Suprapubic skin (tissue), 4 donors: ENCODE data around the gene RASGEF1B. TPM values are rescaled to one million over a fixed set of nuclear protein-coding genes. Genes with fewer than 3 reads are reported as not detected.
A peak's percentile ranks its signal among the peaks of the same experiment; 100 is the strongest.

Experiments used
- DNase-seq, 2 donors: peaks; one replicate each; pipeline ENCODE4 v3.0.0-alpha.2; 2019; ENCODE audit warnings: low spot score in 2 of 2
- H3K27ac ChIP-seq: fragments of 200-600 bp; sonication (generic); one replicate; pipeline ENCODE4 v1.5.1; 2019
- H3K27me3 ChIP-seq: fragments of 200-600 bp; sonication (generic); one replicate; pipeline ENCODE4 v1.5.1; 2019
- H3K36me3 ChIP-seq: fragments of 200-600 bp; sonication (generic); one replicate; pipeline ENCODE4 v1.5.1; 2019
- H3K4me1 ChIP-seq: fragments of 200-600 bp; sonication (generic); one replicate; pipeline ENCODE4 v1.5.1; 2019
- H3K4me3 ChIP-seq: fragments of 200-600 bp; sonication (generic); one replicate; pipeline ENCODE4 v1.5.1; 2019; ENCODE audit warnings: mild to moderate bottlenecking
- H3K9me3 ChIP-seq: fragments of 200-600 bp; sonication (generic); one replicate; pipeline ENCODE4 v1.5.1; 2019
- EP300 ChIP-seq: sonication (generic); formaldehyde crosslinking; IDR thresholded peaks from one replicate; pipeline ENCODE4 v1.6.1; 2017; ENCODE audit warnings: antibody characterized with exemption
- POLR2A ChIP-seq, 2 donors: fragments of 450-650 bp; IDR thresholded peaks; one replicate each; pipeline ENCODE4 v1.6.1; 2017; ENCODE audit warnings: antibody characterized with exemption in 2 of 2, mild to moderate bottlenecking in 2 of 2, moderate library complexity in 2 of 2
- POLR2AphosphoS5 ChIP-seq, 3 donors: sonication (generic); formaldehyde crosslinking; IDR thresholded peaks; one replicate each; pipeline ENCODE4 v1.6.1; 2017; ENCODE audit warnings: antibody characterized with exemption in 3 of 3
- WGBS: methylation state at CpG from one replicate; pipeline ENCODE4 v1.1.5; 2018; 5-methylcytosine and 5-hydroxymethylcytosine counted together
- total RNA-seq, 4 donors: library from RNA; depleted of rRNA; stranded (reverse); fragments of >200 nt; gene quantifications; one replicate each; pipeline ENCODE4 v1.1.0, GENCODE V29; 2016
- TF ChIP-seq, protein P1 (sequence below), 2 donors: fragments of 200-600 bp in 1 of 2; fragments of 450-650 bp in 1 of 2; sonication (generic) in 1 of 2; IDR thresholded peaks; one replicate each; pipeline ENCODE4 v1.5.1; 2016 to 2019; ENCODE audit warnings: antibody characterized with exemption in 2 of 2, mild to moderate bottlenecking in 1 of 2, moderate library complexity in 1 of 2

Gene RASGEF1B
- total RNA-seq, 4 donors from 2014 or later = 32.4 to 106 (median 63.0) TPM

- Histone ChIP-seq H3K36me3 (peaks cover 36% of the 10 kb centered on the region), H3K4me3 (no peak overlapping the region), H3K27ac (peak overlapping the region; percentile 25), H3K9me3 (no peaks in the 10 kb centered on the region), H3K27me3 (no peaks in the 10 kb centered on the region), H3K4me1 (peaks cover 47% of the 10 kb centered on the region)
- DNase-seq = no peak
- TF ChIP-seq, protein P1, sequence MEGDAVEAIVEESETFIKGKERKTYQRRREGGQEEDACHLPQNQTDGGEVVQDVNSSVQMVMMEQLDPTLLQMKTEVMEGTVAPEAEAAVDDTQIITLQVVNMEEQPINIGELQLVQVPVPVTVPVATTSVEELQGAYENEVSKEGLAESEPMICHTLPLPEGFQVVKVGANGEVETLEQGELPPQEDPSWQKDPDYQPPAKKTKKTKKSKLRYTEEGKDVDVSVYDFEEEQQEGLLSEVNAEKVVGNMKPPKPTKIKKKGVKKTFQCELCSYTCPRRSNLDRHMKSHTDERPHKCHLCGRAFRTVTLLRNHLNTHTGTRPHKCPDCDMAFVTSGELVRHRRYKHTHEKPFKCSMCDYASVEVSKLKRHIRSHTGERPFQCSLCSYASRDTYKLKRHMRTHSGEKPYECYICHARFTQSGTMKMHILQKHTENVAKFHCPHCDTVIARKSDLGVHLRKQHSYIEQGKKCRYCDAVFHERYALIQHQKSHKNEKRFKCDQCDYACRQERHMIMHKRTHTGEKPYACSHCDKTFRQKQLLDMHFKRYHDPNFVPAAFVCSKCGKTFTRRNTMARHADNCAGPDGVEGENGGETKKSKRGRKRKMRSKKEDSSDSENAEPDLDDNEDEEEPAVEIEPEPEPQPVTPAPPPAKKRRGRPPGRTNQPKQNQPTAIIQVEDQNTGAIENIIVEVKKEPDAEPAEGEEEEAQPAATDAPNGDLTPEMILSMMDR (IDR thresholded peaks at IDR 0.05) = no peak
- TF ChIP-seq POLR2AphosphoS5 (IDR thresholded peaks at IDR 0.05) (no peak), EP300 (no peak), POLR2A (IDR thresholded peaks at IDR 0.05) (no peak)
- whole genome bisulfite sequencing = 30% methylated on average over 6 of the region's 6 CpGs
These were observed 44.3 kb downstream of the RASGEF1B start for GRCh38 chr4:81427344-81427821.

DNA sequence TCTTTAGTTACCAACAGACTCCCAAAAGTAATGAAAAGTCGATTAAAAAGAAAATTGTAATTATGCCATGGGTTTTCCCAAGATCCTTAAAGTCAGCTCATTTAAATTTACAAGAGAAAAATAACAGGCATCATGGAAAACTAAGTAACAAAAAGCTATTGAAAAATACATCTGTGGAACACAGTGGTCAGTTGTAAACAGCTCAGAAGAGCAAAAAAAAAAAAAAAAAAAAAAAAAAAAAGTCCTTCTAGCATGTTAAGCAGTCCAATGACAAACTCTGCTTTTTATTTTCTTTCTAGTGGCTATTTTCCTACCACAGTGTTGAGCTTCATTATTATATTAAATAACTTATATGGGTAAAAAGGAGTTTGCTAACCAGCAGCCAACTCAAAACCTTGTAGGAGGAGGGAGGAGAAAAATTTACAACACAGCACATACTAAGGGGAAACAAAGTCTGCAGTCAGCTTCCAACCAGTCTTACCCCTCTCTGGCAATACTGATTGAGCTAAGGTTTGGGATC lies 44.9 kb downstream of the RASGEF1B start:
- Histone ChIP-seq H3K27ac (no peak overlapping the region), H3K4me1 (peaks cover 49% of the 10 kb centered on the region), H3K9me3 (no peaks in the 10 kb centered on the region), H3K4me3 (no peak overlapping the region), H3K27me3 (no peaks in the 10 kb centered on the region), H3K36me3 (peaks cover 31% of the 10 kb centered on the region)
- no peak for DNase-seq
- TF ChIP-seq EP300 (no peak), POLR2AphosphoS5 (IDR thresholded peaks at IDR 0.05) (no peak), POLR2A (IDR thresholded peaks at IDR 0.05) (no peak)
- TF ChIP-seq, protein P1 (IDR thresholded peaks at IDR 0.05) = no peak
- WGBS = 37% methylated on average over 1 of the region's 1 CpG

GRCh38 chr4:81424816-81425755 lies 46.6 kb downstream of the RASGEF1B start:
- Histone ChIP-seq H3K4me1 (peaks cover 53% of the 10 kb centered on the region), H3K27me3 (no peaks in the 10 kb centered on the region), H3K36me3 (peaks cover 19% of the 10 kb centered on the region), H3K27ac (peak overlapping the region; percentile 60), H3K4me3 (no peak overlapping the region), H3K9me3 (no peaks in the 10 kb centered on the region)
- no peak for TF ChIP-seq EP300
- no peak for TF ChIP-seq POLR2AphosphoS5 (IDR thresholded peaks at IDR 0.05)
- TF ChIP-seq, protein P1 (IDR thresholded peaks at IDR 0.05) = no peak
- TF ChIP-seq POLR2A (IDR thresholded peaks at IDR 0.05) = no peak
- WGBS = 68% methylated on average over 5 of the region's 5 CpGs
- no peak for DNase-seq

DNA sequence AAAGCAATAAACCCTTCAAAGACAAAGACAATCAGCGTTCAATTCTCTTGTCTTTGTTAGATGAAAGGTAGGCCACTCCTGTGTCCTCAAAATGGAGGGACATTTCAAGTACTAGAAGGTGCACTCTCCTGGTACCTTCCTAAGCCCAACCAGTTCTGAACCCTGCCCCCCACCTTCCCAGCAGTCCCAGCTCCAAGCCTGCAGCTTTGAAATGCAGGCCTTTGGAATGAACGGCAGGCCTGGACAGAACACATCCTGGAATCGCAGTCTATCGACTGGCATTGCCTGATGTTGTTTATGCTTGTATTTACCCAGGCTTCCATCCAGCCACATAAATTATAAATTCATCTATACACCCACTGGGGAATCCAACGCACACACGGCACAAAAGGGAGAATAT lies 47.4 kb downstream of the RASGEF1B start:
- Histone ChIP-seq H3K36me3 (peaks cover 11% of the 10 kb centered on the region), H3K27me3 (no peaks in the 10 kb centered on the region), H3K9me3 (no peaks in the 10 kb centered on the region), H3K4me1 (peaks cover 53% of the 10 kb centered on the region), H3K27ac (peak overlapping the region; percentile 60), H3K4me3 (no peak overlapping the region)
- no peak for DNase-seq
- WGBS = 45% methylated on average over 6 of the region's 6 CpGs
- TF ChIP-seq, protein P1 (IDR thresholded peaks at IDR 0.05) = no peak

GRCh38 chr4:81422595-81422994 lies 49.1 kb downstream of the RASGEF1B start:
- Histone ChIP-seq H3K27me3 (no peaks in the 10 kb centered on the region), H3K4me3 (no peak overlapping the region), H3K4me1 (peaks cover 47% of the 10 kb centered on the region), H3K27ac (peak overlapping the region; percentile 78), H3K36me3 (peaks cover 3% of the 10 kb centered on the region), H3K9me3 (no peaks in the 10 kb centered on the region)
- WGBS = 56% methylated on average over 1 of the region's 1 CpG
- DNase-seq = no peak
- TF ChIP-seq POLR2AphosphoS5 (IDR thresholded peaks at IDR 0.05) (no peak), EP300 (no peak), POLR2A (IDR thresholded peaks at IDR 0.05) (no peak)
- TF ChIP-seq, protein P1 (IDR thresholded peaks at IDR 0.05) = no peak
